NCI-H2196 (cell line): ENCODE measurements around the gene FILIP1.

Source experiments
- DNase-seq: peaks from one replicate; lab custom pipeline; 2025; ENCODE audit not compliant: unreplicated experiment; lab: John Stamatoyannopoulos, UW

FILIP1 gene

DNA sequence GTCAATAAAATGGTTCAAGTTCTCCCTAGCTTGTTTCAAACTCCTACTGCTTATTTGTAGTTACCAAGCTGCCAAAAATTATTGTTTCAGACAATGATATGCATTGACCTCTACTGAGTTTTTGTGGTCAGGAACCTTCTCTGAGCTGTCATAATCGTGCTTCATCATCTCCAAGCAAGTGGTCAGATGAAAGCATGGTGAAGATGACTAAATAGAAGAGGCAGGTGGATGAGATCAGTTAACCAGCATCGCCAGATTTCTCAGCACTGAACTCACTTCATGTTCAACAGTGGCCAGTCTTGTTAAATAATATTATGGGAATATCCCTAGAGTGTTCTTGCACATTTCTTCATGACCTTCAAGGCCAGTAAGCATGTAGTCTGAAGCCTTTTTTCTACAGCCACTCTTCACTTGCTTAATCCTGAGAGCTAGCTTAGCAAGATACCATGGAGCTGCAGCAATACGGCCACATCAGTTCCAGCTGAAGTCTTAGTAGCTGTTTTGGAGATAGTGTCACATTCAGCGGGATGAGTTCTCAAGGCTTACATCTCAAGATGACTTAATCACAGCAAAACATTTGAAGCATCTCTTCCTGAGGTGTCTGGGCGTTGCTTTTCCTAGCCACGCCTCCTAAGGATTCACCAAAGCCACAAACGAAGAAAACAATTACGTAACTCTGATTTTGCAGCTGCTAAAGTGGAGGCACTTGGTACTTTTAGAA, 107.4 kb downstream of the FILIP1 start:
- DNase-seq, result no peak

DNA sequence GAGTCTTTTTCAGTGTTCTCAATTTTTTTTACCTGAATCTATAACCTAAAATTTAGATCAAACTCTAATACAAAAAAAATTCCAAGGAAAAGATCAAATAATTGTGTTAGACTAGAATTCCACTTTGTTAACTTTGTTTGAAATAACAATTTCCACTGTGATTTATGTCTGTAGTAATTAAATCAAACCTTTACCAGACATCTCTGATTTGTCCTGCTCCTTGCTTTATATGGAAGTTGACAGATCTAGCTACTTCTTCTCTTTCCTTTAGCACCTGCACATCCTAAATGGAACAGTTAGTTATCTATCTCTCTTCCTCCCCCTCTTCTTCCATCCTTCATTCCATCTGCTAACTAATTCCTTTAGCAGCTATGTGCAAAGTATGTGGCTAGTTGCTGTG, 109.5 kb downstream of the FILIP1 start:
- DNase-seq, result no peak

DNA sequence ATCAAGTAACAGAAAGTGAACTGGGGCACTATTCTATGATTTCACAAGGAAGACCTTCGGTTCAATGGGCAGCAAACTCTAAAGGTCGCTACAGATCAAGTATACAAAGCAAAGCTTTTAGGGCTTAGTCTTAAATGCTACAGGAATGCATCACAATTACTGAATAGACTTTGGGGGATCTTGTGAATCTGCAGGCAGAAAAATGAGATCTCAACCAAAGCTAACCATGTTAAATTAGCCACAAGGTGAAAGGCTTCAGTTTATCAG, 111.0 kb downstream of the FILIP1 start:
- DNase-seq, result no peak

DNA sequence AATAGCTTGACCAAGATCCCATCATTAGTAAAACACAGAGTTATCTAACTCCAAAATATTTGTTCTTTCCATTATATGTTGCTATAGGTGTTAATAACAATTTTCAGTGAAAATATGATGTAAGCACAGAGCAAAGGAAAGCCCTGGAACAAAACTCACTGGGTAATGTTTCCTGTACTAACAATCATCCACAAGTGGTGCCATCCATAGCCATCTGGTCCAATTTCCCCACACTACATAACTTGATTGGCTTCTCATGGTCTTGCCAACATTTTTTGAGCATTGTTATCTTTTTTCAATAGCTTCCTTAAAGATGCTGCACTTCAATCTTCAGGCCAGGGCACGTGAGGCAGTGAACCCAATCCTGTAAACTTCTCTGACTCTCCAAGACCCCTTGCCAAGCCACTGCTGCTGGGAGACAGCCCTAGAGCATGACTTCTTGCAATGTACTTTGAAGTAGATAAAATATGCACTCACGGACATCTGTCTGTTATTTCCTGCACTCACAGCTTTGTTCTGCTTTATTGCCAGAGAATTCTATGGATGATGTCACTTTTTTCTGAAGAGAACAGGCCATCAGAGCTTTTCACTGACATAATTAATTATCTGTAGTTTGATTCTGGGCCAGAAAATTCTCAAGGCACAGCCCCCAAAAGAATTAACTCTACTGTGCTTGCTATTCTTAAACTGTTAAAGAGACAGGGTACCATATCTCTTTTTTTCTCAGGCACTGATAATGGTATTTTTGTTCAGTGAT, 111.5 kb downstream of the FILIP1 start:
- no peak for DNase-seq

DNA sequence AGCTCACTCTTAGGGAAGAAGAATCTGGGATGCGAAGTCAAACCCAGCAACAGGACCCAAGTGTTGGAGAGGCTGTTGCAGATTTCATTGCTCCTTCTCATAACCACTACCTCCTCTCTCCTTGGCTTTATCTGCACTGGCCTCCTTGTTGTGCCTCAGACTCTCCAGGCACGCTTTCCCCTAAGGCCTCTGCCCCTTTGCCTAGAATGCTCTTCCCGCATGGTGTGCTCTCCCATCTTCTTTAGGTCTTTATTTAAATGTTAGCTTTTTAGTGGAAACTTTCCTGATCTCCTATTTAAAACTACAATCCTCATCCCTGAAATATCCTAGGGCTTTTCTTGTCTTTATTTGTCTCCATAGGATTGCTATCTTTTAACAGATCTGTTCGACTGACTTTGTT, 114.1 kb downstream of the FILIP1 start:
- no peak for DNase-seq

DNA sequence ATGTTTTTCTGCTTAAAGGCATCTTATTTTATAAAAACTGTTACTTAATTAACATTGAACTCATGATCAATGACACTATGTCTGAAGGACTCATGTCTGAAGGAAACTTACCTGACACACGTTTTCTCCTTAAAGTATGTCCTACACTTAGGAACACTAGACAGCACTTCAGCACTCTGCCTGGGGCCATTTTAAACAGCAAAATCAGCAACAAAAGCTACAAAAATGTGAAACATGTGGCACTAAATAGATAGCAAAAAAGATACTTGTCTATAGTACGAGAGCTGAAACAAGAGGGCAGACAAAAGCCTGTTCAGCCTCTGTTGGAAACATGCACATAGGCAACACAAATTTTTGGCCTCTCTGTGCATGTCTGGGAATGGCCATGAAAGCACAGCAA, 115.5 kb downstream of the FILIP1 start:
- DNase-seq, result no peak

DNA sequence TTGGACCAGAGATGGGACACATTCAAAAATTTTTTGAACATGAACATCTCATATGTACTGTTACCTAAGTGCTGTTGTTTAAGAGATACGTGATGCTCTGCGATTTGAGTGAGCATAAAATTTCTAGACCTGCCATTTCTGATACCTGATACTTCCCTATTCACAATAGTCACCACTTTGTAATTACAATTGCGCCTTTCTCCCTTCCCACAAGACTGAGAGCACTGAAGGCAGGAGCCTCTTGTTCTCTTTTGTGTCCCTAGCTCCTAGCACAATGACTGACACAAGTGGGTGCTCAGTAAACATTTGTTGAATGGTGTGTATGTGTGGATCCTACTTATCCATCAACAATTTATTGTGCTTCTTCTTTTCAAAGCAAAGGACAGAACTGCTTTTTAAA, 116.2 kb downstream of the FILIP1 start:
- no peak for DNase-seq

DNA sequence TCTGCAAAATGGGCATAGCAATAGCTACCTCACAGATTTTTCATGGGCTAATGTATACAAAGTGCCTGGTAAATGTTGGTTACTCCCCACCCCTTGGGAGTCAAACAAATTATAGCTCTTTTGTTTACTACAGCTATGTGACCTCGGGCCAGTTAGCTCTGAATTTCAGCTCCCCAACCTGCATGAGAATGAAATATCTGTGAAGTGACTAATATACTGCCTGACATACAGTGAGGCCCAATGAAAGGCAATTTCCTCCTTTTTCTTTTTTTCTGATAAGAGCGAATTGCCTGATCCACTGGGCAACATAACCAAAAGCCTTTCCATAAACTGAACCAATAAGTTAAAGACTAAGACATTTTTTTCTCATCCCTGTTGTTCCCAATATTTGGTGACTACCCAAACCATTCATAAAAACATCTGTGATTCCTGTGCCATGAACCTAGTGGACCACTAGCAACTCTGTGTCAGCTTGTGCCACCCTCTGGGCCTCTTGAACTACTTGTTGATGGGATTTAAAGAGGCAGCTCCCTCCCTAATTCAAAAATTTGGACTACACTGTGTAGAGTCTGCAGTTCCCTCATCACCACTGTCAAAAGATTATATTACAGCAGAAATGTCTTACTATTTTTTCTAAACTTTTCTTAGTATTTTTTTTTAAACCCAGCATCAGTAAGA, 117.1 kb downstream of the FILIP1 start:
- no peak for DNase-seq

DNA sequence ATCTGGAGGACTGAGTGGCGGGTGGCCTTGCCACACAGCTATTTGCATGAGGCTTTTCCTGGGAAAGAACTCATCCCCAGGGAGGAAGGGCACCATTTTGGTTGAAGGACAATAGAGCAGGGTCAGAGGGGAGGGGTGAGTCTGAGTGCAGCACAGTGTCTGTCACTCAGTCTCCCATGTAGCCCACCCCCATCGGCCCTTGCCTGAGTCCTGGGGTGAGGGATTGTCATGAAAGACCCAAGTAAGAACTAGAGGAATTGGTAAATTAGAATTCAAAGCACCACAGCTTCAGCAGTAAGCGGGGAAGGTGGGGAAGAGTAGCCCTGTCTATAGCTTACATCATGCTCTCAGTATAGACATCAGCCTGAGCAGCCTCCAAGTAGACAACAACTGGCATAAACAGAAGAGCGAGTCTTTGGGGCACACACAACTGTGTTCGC, 118.6 kb downstream of the FILIP1 start:
- DNase-seq, result no peak

DNA sequence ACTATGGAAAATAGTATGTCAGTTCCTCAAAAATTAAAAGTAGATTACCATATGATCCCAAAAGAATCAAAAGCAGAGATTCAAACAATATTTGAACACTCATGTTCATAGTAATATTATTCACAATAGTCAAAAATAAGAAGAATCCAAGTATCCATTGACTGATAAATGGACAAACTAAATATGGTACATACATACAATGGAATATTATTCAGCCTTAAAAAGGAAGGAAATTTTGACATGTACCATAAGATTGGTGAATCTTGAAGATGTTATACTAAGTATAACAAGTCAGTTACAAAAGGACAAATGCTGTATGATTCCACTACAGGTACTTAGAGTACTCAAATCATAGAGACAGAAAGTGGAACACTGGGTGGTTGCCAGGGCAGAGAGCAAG, 120.7 kb downstream of the FILIP1 start:
- no peak for DNase-seq

DNA sequence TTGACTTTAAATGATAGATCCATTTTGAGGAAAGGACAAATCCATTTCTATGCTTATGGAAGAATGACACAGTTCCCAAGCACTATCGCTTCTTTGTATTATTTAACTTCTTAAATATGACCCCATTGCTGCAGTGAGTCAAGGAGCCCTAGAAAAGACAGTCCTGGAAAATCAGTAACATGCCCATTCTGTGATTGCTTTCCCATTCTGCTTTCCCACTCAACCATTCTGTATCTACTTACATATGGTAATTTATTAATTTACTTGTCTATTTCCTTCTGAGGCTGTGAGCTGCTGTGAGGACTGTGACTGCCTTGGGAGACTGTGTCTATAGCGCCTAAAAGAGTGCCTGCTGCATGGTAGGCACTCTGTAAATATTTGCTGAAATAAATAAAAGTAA, 123.6 kb downstream of the FILIP1 start:
- no peak for DNase-seq

DNA sequence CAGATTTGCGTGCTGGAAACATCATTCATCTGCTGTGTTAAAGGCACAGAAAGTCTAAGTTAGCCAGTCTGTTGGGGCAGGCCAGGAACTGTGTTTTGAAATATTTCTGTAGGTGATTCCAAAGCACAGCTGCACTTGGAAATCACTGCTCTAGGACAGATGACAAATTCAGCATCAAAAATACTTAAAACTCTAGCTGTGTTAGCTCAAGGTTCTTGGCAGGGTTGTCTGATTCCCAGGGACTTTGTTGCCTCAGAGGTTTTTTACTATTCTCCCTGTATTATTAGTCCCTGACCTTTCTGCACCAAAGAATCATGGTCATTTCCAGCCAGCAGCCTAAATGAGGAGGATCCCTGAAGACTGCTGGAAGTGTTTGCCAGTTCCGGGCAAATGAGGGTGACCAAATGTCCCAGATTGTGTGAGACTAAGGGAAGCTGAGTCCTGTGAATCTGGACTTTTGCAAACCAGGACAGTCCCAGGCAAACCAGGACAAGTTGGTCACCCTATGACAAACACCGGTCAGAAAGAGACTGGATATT, 124.7 kb downstream of the FILIP1 start:
- DNase-seq, result no peak

DNA sequence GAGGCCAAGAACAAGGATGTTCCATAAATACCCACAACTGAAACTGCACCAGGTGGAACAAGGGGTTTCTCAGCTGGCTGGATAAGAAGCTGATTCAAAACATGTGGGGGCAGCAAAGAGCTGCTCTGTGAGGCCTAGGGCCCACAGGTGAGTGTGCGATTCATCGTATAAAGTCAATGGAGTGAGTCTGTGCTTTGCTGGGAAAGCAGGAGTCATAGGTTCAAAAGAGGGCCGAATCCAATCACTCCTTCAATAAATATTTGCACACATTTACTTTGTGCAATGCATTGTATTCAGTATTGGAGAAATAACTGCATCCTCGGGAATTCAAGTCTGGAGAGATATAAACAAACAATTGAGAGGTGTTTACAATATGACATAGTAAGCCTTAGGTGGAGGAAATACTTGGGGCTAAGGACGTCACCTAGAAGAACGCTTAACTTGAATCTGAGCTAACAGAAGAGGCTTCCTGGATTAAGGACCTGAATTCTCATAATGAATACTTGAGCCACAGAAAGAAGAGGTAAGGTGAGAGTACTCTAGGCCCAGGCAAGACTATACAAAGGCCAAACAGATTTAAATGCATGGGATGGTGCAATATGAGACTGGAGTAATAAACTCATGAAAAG, 125.3 kb downstream of the FILIP1 start:
- DNase-seq, result no peak

DNA sequence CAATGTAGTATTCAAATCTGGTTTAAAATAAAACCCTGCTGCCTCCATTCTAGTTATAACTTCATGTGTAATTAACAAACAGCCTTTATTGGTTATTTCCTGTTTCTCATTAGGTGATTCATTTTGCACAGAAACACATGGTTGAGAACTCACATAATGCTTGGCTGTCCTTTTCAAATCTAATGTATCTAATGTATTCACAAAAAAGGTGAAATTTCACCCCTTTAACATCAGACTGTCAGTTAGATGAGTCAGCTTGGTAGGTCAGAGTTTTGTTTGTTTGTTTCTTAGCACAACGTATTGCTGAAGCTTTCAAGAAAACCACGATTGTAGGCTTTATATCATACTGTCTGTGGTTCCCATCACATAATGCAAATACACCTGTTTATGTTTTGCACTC, 130.3 kb downstream of the FILIP1 start:
- no peak for DNase-seq

DNA sequence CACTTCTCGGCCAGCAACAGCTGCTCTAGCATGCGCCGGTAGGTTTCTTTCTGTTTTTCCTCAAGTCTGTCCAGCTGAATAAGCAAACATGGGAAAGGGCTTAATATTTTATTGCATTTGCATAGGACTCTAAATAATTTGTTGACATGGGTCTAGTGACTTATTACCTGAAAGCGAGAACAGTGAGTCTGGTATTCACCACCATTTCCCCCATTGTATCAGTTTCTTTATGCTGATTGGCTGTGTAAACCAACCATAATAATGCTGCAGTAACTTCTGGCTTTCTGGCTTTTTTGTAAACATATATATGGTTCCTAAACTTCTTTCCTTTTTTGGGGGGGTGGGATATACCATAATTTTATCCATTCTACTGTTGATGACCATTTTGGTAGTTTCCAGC, 140.0 kb downstream of the FILIP1 start:
- no peak for DNase-seq

DNA sequence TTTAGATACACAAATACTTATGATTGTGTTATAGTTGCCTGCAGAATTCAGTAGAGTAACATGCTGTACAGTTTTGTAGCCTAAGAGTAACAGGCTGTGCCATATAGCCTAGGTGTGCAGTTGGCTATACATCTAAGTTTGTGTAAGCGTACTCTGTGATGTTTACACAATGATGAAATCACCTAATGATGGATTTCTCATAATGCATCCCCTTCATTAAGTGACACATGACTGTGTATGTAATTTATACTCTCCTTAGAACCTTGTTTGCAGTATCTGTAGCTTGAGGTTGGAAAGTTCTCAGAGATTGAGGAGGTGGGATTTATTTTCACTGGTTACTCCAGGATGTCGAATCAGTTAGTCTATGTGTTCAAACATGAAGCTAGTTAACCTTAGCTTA, 142.0 kb downstream of the FILIP1 start:
- DNase-seq, result no peak

DNA sequence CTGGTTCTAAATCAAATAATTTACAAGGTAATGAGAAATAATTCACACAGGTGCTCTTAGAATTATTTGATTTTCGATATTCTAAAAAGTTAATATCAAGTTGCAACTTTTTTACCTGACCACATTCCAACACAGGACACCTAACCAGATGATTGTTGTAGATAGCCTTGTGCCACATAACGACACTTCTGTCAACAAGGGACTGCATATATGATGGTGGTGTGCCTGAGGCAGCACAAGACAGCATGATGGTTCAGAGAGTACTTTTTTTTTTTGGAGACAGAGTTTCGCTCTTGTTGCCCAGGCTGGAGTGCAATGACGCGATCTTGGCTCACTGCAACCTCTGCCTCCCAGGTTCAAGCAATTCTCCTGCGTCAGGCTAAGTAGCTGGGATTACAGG, 142.8 kb downstream of the FILIP1 start:
- DNase-seq, result no peak

DNA sequence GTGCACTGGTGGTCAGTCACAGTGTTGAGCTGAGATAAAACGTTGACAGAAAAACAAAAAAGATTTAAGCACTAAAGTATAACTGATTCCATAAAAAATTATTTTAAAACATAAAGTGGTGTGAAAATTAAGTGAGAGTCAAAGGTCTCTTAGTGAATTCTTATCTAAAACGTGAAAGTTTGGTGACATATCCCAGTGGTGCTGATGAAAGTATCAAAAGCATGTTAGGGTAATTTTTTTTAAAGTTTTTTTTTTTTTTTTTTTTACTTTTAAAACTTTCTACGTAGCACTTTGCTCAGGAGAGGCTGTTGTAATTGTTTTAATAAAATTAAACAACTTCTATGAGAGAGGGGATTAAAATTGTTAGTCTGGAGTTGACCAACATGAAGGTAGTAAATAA, 143.4 kb downstream of the FILIP1 start:
- DNase-seq, result no peak

DNA sequence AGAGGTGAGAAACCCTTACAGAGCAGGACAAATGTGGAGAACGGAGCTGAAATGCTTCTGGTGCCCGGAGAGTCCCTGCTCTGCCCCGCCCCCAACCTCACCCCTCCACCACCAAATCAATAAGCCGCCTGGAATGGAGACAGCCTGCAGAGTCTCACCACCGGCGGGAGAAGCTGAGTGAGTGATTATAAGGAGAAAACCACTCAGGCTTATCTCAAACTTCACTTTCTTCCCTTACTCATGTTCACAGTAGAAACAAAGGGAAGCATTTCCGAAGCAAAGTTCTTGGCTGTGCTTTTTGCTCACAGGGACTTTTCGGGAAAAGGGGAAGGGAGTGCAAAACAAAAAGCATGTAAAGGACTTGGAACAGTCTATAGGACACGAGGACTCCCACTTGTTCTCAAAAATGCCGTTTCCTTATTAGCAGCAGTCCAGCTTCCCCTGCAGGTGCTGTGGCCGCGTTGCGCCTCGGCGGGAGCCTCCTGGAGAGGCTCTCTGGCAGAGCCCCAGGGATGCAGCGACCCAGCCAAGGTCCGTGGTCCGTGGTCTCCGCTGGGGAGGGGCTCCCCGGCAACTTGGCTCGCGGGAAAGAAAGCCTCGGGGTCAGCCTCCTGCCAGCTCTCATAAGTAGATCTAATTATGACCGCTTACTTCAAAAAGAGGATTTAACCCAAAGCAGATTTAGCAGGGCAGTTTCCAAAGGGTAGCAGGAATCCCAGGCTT, 144.2 kb downstream of the FILIP1 start:
- no peak for DNase-seq

DNA sequence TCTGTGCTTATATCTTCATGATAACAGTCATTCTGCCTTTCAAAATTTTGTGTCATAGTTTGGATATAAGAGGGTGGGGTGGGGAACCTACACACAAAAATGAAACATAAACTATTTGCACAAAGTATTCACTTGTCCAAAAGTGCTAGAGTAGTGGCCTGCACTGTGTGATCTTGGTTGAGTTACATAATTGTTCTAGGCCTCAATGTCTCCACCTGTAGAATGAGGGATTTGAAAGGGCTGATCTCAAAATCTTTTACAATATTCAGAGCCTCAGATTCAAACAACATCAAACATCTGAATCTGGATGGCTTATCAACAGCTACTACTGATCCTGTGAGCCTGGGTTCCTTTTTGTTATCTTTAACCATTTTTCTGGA, 144.7 kb downstream of the FILIP1 start:
- DNase-seq, result no peak
